Mammary epithelial cell (primary cell): ENCODE results near the gene MADD.

Experiments
- EZH2 ChIP-seq: IDR thresholded peaks from 2 replicates; pipeline ENCODE4 v1.6.1; 2012; ENCODE audit warnings: low read length, inconsistent platforms, borderline replicate concordance
- TF ChIP-seq, protein P1 (sequence below), 2 donors: IDR thresholded peaks in 1 of 2; conservative IDR thresholded peaks in 1 of 2; 2 replicates each; pipeline ENCODE4 v1.5.1; 2011 to 2012; ENCODE audit warnings: inconsistent platforms in 2 of 2, low read length in 2 of 2, mild to moderate bottlenecking in 2 of 2, control low read depth in 1 of 2, low read depth in 1 of 2; ENCODE audit not compliant: insufficient read depth in 1 of 2; ENCODE audit errors: extremely low read depth in 1 of 2

DNA sequence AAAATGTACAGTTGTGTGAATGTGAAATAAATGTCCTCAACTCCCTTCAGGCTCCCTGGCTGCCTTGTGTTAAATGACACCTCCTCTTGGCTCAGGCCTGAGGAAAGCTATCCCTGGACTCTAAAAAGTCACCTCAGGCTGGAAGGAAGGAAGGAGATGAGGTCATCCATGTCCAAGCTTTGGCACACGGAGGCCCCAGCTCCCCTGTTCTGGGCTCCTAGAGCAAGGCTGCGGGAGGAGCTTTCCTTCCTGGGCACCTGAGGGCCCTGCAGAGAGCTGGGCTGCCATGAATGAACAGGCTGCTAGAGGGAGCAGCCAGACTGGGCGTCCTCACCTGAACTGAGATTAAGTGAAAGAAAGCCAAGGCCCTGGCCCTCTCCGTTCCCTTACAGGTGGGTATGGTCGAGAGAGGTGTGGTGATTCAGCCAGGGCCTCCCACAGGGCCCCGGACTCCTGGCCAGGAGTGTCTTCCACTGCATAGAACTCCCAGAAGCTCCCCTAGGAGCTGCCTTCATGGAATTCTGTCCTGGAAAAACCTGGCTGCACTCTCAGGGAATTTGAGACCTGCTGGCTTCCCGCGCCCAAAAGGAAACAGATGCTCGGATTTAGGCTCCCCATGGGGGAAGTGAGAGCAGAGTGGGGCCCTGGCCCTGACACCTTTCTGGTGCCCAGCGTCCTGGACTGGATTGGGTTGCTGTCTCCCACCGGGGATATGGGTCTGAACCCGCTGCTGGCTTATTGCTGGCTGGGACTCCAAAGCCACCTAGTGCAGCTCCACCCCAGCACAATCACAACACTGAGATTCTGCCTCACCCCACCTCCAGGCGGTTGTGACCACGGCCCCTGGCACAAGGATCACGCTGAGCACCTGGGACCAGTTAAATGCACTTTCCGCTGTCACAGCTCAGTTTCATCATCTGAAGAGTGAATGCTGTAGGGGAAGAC, 60.3 kb downstream of the MADD start:
- TF ChIP-seq, protein P1, sequence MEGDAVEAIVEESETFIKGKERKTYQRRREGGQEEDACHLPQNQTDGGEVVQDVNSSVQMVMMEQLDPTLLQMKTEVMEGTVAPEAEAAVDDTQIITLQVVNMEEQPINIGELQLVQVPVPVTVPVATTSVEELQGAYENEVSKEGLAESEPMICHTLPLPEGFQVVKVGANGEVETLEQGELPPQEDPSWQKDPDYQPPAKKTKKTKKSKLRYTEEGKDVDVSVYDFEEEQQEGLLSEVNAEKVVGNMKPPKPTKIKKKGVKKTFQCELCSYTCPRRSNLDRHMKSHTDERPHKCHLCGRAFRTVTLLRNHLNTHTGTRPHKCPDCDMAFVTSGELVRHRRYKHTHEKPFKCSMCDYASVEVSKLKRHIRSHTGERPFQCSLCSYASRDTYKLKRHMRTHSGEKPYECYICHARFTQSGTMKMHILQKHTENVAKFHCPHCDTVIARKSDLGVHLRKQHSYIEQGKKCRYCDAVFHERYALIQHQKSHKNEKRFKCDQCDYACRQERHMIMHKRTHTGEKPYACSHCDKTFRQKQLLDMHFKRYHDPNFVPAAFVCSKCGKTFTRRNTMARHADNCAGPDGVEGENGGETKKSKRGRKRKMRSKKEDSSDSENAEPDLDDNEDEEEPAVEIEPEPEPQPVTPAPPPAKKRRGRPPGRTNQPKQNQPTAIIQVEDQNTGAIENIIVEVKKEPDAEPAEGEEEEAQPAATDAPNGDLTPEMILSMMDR (conservative IDR thresholded peaks at IDR 0.05 in 1 of 2, IDR thresholded peaks at IDR 0.05 in 1 of 2; ENCODE audit: extremely low read depth in 1 of 2, insufficient read depth in 1 of 2, low read depth in 1 of 2, low read length in 2 of 2), result peak in 1 of 2 donors; percentile 3
- no peak for TF ChIP-seq EZH2
